HG03175 (cell line): Measurements from ENCODE around the gene NDUFS6.
"Not testable (repeated sequence)": the region's sequence is repeated elsewhere in the genome, so short reads cannot be mapped to it uniquely, and the experiment has no call there.

Experiments used
- ATAC-seq: cut with Tn5 transposase; IDR thresholded peaks from one replicate; pipeline ENCODE4 v1.9.1; 2021; ENCODE audit warnings: mild to moderate bottlenecking, moderate library complexity; ENCODE audit not compliant: unreplicated experiment

NDUFS6 gene

GRCh38 chr5:1781726-1782384, 19.4 kb upstream of the NDUFS6 start:
- ATAC-seq: no peak

DNA sequence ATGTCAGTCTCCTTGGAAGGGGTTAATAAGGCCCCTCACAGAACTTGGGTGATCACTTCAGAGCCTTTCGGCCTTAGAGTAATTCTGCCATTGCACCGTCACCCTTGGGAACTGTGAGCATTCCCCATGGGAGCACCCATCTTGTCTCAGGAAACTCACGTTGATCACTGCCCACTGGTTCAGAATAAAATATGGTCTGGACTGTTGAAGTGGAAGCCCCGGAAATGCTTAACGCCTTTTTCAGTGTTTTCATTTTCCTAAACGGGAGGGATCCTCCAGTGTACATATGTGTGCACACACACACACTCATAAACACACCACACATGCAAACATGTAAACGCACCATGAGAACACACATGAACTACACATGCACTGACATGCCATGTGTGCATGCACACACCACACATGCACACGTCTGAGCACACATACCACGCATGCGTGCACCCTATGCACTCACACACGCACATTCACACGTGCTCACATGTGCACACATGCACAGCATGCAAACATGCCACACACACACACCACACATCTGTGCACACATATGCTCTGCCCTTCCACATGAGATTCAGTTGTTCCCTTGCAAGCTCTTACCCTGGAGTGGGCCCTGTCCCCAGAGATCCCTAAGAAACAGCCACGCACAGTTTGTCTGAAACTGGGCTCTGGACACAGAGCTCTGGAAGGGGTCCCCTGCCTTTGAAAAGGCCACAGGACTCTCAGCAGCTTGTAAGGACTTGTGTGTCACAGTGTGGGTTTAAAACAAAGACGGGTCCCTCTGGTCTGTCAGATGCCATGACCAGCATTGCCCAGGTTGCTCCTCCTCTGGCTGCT, 18.6 kb upstream of the NDUFS6 start:
- peak; percentile 19 for ATAC-seq

- peak; percentile 81 for ATAC-seq
Measured at GRCh38 chr5:1783216-1783554, 18.0 kb upstream of the NDUFS6 start.

DNA sequence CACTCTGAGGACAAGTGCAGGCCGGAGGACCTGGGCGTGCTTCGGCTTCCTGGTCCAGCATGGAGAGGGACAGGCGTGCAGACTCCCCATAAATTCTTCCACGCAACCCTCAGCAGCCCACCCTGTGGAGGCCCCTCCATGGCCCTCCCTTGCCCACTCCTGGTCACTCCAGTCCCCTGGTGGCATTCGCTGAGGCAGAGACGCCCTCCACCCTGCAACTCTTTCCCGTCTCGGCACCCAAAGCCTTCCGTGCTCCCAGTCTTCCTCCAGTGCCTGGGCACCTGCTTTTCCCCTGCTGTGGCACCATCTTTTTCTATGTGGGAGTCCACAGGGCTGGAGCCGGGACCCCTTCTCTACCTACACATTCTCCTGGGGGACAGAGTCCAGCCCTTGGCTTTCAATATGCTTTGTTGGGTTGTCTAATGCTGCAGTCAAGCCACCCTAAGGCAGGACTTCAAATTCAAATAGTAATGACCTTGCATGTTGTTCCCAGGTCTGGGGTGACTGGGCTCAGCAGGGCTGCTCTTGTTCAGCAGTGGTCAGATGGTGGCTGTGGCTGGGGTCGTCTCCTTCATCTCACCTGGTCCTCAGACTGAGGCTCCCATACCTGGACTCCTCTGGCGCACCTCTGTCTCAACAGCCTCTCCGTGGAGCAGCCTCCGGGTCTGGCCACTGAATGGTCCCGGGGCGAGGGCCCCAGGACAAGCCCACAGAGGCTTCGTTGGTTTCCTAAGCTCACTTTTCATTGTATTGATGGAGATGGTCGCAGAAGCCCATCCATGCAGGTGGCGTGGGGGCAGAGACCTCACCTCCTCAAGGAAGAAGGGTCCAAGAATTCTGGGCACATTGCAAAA, 16.8 kb upstream of the NDUFS6 start:
- no peak for ATAC-seq

- no peak for ATAC-seq
Measured at GRCh38 chr5:1785062-1785461, 16.1 kb upstream of the NDUFS6 start.

GRCh38 chr5:1785984-1786383, 15.2 kb upstream of the NDUFS6 start:
- ATAC-seq: no peak

- no peak for ATAC-seq
Measured at GRCh38 chr5:1786621-1787471, 14.4 kb upstream of the NDUFS6 start.

DNA sequence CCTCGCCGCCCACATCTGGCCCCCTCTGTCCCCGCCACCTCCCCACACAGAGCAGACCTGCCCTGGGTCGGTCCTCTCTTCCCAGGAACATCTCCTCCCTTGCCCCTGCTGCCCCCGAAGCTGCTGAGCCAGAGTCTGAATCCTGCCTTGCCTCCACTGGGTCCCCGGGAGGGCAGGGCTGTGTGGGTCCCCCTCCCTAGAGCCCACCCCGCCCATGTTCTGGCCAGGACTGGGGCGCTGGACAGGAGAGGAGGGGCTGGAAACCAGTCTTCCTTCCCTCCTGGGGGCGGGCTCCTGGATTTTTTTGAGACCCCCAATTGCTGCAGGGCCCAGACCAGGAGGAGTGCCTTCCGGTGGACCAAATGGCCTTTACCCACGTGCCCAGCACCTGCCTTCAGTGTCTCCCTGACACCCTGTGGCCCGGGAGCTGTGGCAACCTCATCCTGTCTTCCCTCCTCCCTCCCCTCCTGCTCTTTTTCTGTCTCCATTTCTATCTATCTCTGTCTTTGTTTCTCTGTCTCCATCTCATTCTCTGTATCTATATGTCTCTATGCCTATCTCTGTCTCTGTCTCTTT, 13.6 kb upstream of the NDUFS6 start:
- no peak for ATAC-seq

DNA sequence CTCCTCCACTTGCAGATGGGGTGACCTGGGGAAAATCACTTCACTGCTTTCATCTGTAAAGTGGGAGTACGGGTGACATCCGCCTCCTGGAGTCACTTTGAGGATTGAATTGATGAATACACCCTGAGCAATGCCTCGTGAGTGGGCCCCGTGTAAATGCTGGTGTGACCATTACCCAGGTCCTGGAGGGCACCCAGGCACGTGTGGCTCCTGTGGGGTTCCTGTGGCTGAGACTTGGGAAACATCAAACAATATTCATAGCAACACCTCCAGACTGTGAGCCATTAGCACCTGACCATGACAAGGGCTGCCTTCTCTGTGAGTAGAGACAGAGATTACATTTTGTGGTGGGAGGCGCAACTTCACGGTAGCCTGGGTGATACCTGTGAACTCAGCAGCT, 13.0 kb upstream of the NDUFS6 start:
- no peak for ATAC-seq

DNA sequence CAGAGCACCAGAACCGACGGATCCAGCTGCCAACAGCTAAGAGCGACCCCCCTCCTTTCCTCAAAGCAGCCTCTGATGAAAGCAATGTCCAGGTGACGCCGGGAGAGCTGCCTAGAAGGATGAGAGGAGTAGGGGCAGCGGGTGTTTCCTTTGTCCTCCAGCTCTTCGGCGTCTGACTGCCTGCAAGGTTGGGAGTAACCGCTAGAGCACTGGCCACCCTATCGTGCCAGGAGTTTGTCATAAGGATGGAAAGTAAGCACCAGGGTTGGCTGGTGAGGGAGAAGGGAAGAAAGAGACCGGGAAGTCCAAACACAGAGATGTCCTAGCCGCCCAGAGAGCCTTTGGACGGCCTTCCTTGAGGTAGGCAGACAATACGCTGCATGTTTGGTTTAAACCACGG, 12.4 kb upstream of the NDUFS6 start:
- ATAC-seq: no peak

GRCh38 chr5:1789438-1789833, 11.8 kb upstream of the NDUFS6 start:
- not testable (repeated sequence) for ATAC-seq

GRCh38 chr5:1789834-1790471, 11.3 kb upstream of the NDUFS6 start:
- ATAC-seq: no peak

DNA sequence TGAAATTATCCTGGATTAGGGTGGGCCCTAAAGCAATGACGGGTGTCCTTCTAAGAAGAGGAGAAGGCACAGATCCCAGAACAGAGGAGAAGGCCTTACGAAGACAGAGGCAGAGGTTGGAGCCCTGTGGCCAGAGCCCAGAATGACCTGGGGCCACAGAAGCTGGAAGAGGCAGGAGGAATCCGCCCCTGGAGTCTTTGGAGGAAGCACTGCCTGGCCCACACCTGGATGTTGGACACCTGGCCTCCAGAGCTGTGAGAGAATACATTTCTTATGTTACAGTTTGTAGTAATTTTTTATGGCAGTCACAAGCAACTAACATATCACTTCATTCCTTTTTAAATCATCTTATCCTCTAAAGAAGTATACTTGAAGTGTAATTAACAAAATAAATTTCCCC, 10.0 kb upstream of the NDUFS6 start:
- ATAC-seq: no peak

- ATAC-seq: peak; percentile 97
Measured at GRCh38 chr5:1792842-1793266, 8.4 kb upstream of the NDUFS6 start.

GRCh38 chr5:1793301-1793740, 7.9 kb upstream of the NDUFS6 start:
- ATAC-seq: no peak

GRCh38 chr5:1793966-1794900, 7.0 kb upstream of the NDUFS6 start:
- no peak for ATAC-seq

- ATAC-seq: no peak
Measured at GRCh38 chr5:1794901-1795290, 6.3 kb upstream of the NDUFS6 start.

DNA sequence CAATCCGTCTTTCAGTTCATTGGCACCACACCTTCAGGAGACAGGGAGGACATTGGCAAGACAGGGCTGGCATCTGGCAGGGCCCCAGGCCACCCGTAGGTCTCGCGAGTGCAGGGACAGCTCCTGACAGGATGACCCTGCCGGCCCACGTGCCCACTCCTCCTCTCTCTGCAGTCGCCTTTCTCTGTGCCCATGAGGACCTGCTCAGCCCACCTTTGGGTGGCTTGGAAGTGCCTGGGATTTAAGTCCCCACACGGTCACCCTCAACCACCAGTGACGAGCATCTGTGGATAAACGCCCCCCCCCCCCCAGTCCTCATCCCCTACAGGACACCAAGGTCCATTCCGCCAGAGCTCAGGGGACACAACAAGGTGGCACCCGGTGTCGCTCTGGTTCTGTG, 5.7 kb upstream of the NDUFS6 start:
- no peak for ATAC-seq

GRCh38 chr5:1795931-1796330, 5.3 kb upstream of the NDUFS6 start:
- ATAC-seq: no peak
